NK-92 treated with Interleukin-12 subunit alpha and Interleukin-12 subunit beta, amount 100 ng/mL, for 24 hours (cell line): ENCODE results near the gene RPUSD1.
"Not testable (repeated sequence)": the region's sequence is repeated elsewhere in the genome, so short reads cannot be mapped to it uniquely, and the experiment has no call there.

Experiments
- DNase-seq: peaks from one replicate; lab custom pipeline; 2025; lab: John Stamatoyannopoulos, UW

Gene RPUSD1

DNA sequence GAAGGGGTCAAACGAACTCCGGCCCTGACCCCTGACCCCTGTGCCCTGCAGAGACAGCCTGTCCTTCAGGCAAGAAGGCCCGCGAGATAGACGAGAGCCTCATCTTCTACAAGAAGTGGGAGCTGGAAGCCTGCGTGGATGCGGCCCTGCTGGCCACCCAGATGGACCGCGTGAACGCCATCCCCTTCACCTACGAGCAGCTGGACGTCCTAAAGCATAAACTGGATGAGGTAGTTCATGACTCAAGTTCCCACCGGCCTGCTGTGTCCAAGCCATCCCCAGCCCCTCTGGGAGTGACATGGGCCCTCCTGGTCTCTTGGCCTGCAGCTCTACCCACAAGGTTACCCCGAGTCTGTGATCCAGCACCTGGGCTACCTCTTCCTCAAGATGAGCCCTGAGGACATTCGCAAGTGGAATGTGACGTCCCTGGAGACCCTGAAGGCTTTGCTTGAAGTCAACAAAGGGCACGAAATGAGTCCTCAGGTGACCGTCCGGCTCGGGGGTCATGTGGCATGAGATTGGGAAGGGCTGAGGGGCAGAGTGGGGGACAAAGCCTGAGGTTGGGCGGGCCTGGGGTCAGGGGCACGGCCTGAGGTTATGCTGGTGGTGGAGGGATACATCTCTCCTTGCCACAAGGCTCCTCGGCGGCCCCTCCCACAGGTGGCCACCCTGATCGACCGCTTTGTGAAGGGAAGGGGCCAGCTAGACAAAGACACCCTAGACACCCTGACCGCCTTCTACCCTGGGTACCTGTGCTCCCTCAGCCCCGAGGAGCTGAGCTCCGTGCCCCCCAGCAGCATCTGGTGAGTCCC, 22.0 kb downstream of the RPUSD1 start:
- no peak for DNase-seq

DNA sequence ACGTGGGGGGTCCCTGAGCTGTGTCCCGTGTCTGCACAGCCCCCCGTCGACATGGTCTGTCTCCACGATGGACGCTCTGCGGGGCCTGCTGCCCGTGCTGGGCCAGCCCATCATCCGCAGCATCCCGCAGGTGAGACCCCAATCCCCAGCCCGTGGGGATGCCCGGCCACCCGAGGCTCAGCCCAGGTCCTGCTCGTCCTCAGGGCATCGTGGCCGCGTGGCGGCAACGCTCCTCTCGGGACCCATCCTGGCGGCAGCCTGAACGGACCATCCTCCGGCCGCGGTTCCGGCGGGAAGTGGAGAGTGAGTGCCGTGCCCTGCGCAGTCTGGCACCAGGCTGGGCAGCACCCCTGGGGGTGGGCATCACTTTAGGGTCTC, 22.7 kb downstream of the RPUSD1 start:
- DNase-seq: no peak

DNA sequence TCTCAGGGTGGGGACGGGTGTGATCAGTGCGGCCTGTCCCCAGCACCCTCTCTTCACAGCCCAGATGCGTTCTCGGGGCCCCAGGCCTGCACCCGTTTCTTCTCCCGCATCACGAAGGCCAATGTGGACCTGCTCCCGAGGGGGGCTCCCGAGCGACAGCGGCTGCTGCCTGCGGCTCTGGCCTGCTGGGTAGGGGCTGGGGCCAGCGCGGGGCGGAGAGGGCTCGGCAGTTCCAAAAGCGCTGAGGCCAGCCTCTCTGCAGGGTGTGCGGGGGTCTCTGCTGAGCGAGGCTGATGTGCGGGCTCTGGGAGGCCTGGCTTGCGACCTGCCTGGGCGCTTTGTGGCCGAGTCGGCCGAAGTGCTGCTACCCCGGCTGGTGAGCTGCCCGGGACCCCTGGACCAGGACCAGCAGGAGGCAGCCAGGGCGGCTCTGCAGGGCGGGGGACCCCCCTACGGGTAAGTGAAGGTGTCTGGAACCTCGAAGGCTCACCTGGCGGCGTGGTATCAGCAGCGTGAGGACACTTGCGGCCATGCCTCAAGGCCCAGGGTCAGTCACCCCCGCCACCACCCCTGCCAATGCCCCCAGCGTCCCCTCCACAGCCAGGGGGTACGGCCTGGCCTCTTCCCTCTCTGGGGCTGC, 23.2 kb downstream of the RPUSD1 start:
- no peak for DNase-seq

DNA sequence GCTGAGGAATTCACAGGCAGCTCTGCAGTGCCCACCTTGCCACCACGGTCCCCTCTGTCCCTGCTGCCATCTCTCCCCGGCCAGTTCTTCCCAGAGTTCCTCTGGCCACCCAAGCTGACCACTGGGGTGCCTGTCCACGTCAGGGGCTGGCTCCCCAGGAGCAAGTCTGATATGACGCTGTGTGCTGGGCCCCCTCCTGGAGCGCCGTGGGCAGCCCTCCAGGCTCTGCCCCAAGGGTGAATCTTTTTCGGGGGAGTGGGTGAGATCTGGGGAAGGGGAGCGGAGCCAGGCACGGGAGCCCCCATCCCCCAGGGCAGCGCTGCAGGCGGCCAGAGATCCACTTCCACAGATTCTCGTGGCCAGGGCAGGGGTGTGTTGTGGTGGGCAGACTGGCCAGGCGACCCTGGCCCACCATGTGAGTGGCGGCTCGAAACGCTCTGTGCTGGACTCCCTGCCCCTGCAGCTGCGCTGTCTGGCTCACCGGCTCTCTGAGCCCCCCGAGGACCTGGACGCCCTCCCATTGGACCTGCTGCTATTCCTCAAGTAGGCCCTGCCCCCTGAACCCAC, 23.9 kb downstream of the RPUSD1 start:
- DNase-seq: no peak

DNA sequence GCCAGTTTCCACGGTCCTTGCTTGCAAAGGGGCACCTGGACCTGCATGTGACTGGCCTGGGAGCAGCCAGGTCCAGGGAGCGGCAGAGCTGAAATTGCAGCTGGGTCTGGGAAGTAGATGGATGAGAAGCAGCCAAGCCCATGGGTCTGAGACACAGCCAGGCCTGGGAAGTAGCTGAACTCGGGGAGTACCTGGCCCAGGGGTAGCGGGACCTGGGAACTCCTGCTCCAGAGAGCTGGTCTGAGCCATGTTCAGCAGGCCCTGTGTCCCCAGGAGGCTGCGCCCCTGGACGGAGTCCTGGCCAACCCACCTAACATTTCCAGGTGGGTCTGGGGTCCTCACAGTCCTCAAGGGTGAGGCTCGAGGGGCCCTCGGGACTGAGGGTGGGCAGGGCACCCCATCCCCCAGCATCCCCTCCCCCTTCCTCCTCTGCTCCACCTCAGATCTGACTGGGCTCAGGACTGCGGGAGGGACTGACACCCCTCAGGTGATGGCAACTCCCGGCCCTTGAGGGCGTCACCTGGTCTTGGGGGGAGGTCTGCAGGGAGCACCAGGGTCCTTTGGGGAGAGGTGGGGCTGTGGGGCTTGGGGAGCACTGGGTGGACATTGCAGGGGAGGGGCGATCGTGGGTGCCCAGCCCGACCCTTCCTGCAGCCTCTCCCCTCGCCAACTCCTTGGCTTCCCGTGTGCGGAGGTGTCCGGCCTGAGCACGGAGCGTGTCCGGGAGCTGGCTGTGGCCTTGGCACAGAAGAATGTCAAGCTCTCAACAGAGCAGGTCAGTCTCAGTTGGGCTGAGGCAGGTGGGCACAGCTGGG, 24.6 kb downstream of the RPUSD1 start:
- DNase-seq: no peak

DNA sequence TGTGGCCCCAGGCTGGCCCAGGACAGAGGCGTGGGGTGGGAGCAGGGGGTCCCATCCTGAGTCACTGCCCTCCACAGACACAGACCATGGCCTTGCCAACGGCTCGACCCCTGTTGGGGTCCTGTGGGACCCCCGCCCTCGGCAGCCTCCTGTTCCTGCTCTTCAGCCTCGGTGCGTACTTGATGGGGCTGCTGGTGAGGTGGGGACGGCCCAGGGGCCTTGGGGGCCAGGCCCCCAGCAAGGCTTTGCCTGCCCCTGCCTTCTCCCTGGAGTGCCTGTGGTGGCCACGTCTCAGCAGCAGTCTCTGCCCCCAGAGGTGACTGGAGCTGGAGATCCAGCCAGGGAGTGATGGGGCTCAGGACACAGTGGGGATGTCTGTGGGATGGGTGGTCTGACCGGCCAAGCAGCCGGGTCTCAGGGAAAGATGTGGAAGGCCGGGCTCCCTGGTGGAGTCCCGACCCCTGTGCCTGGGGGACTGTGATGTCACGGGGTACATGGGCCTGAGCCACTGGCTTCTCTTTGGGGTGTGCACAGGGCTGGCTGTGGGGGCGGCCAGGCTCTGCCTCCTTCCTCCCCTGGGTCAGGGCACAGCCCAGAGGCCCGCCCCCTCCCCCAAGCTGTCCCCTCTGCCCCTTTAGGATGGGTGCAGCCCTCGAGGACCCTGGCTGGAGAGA, 25.4 kb downstream of the RPUSD1 start:
- DNase-seq: no peak

DNA sequence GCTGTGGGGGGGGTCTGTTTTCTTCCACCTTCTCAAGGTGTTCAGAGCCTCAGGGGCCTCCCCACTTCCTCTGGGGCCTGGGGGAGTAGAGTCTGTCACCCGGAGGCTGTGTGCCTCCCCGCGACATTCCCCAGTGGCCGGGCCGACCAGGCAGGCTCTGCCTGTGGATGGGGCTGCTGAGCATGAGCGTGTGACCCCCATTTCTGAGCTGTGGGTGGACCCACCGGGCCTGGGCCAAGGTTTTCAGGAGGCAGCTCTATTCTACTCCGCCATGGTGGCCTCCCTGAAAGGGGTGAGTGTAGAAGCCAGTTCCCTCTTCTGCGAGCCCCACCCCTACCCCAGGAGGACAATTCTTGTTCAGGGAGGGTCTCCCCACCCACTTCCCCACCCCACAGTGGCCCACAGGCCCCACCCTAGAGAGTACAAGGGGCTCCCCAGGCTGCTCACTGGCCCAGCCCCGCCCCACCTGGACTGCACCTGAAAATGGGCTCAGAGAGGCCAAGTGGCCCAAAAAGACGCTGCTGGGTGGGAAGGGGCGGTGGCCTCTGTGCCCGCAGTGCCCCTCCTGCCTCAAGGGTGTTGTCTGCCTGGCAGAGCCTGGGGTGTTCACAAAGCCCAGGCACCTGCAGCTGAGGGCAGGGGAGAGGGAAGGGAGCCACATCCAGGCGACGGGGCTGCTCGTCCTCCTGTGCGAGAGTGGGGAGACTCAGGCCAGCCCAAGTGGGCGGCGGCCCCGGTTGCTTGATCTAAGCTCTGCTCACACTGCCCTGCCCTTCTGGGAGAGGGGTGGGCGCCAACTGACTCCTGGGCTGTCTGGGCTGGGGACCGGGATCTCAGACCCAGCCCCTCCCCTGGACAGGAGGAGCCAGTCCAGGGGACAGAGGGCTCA, 26.3 kb downstream of the RPUSD1 start:
- no peak for DNase-seq

DNA sequence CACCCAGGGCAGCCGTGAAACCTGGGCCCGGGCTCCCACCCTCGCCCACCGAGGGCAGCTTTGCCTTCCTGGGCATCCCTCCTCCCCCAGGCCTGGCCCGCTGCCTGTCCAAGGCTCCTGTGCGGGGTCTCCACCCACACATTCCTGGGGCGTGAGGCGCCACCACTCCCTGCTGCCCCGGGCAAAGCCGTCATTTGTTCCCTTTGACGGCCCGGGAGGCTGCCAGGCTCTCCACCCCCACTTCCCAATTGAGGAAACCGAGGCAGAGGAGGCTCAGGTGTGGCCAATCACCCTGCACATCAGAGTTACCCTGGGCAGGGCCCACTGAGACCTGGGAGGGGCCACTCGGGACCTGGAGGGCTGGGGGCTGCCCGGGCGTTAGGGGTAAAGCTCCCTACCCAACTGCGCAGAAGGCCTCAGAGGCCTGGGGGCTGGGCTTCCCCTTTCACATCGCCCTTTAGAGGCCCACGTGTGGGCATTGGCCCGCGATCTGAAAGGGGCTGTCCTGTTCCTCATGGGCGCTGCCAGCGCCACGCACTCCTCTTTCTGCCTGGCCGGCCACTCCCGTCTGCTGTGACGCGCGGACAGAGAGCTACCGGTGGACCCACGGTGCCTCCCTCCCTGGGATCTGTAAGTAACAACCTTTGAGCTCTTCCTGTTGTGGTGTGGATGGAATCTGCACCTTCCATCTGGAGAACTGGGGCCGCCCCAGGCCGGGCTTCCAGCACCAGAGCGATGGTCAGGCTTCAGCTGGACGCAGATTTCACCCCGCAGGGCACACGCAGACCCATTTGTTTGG, 27.4 kb downstream of the RPUSD1 start, which contains the start of gene MSLN:
TSS of gene MSLN (plus strand) at position 190 of the 799 bp plus-strand sequence. CDS start 1,947 bp downstream, outside the sequence.
- DNase-seq: no peak

DNA sequence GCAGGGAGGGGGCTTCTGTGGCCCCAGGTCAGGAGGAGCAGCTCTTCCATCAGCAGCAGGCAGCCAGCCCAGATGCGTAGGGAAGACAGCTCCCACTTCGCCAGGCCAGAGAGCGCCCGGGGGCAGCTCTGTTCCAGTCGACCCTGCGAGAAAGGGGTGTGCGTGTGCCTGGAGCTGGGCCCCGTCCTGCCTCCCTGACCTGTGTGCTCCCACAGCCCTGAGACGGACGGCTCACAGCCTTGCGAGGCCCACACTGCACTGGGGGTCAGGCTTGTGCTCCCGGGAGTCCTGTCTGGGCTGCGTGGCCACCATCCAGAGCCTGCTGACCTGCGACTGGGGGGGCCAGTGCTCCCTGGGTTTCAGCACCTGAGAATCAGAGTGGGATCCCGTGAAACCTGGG, 28.1 kb downstream of the RPUSD1 start:
- DNase-seq: no peak

DNA sequence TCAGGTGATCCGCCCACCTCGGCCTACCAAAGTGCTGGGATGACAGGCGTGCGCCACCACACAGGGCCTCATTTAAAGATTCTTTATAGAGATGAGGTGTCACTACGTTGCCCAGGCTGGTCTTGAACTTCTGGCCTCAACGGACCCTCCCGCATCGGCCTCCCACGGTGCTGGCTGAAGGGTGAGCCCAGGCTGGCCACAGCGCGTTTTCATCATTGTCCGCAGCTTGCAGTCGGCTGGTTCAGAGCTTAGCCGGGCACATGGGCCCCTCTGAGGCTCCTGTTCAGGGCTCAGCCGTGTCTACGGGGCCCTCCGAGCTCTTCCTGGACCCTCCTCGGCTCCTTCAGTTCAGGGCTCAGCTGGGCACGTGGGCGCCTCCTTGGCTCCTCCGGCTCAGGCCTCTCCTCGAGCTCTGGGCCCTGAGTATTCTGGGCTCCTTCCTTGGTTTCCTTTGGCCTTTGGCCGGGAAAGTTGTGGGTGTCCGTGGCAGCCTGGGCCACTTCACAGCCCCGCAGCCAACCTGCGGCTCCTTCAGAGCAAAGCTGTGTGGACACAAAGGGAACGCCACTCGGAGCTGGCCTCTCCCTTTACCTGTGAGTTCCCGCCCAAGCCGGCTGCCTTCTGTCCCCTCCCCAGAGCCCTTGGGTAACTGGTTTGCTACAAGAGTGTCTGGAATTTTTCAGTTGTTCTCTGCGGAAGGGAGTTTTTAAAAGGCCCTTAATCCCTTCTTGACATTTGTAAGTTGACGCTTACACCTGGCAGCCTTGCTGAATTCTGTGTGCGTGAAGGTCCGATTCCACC, 28.9 kb downstream of the RPUSD1 start:
- DNase-seq: no peak

DNA sequence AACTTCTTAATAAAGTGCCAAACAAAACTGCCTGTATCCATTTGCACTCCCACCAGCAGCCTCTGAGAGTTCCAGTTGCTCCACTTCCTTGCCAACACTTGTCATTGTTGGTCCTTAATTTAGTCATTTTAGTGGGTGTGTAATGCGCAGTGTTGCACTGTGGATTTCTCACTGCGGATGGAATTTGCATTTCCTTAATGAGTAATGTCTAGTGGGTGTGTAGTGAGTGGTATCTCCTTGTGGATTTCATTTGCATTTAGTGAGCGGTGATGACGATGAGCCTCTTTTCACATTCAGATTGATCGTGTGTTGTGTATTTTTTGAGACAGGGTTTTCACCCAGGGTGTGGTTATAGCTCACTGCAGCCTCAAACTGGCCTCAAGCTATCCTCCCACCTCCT, 31.8 kb downstream of the RPUSD1 start:
- no peak for DNase-seq

DNA sequence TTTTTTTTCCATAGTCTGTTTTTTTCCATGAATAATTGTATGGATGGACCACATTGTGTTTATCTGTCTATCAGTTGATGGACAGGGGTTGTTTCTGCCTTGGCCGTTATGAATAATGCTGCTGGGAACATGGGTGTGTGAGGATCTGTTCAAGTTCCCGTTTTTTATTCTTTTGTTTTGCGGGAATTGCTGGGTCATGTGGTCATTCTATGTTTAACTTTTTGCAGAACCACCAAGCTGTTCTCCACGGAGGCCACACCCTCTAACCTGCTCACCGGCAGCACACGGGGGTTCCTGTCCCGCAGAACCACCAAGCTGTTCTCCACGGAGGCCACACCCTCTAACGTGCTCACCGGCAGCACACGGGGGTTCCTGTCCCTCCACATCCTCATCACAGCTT, 33.5 kb downstream of the RPUSD1 start:
- DNase-seq: no peak

DNA sequence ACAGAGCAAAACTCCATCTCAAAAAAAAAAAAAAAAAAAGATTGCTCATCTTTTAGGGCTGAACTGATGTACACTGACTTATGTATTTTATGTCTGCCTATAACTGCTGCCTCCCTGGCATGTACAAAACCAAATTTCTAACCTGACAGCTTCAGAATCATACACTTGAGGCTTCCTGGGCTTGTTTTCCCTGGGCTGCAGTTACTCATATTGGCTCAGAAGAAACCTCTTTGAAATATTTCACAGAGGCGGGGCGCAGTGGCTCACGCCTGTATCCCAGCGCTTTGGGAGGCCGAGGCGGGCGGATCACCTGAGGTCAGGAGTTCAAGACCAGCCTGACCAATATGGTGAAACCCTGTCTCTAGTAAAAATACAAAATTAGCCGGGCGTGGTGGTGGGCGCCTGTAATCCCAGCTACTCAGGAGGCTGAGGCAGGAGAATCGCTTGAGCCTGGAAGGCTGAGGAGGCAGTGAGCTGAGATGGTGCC, 34.0 kb downstream of the RPUSD1 start:
- DNase-seq: not testable (repeated sequence)

DNA sequence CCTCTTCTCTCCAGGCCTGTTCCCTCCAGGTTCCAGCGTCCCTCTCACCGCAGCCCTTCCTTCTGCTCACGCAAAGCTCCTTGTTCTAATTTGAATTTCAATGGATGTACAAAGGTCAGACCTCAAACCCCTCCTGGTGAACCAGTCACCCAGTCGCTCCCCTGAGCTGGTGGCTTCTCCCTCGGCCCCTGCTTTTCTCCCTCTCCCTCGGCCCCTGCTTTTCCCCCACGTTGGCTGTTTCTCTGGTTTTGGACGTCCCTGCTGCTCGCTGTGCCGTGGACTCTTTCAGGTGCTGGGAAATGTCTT, 36.2 kb downstream of the RPUSD1 start:
- no peak for DNase-seq

DNA sequence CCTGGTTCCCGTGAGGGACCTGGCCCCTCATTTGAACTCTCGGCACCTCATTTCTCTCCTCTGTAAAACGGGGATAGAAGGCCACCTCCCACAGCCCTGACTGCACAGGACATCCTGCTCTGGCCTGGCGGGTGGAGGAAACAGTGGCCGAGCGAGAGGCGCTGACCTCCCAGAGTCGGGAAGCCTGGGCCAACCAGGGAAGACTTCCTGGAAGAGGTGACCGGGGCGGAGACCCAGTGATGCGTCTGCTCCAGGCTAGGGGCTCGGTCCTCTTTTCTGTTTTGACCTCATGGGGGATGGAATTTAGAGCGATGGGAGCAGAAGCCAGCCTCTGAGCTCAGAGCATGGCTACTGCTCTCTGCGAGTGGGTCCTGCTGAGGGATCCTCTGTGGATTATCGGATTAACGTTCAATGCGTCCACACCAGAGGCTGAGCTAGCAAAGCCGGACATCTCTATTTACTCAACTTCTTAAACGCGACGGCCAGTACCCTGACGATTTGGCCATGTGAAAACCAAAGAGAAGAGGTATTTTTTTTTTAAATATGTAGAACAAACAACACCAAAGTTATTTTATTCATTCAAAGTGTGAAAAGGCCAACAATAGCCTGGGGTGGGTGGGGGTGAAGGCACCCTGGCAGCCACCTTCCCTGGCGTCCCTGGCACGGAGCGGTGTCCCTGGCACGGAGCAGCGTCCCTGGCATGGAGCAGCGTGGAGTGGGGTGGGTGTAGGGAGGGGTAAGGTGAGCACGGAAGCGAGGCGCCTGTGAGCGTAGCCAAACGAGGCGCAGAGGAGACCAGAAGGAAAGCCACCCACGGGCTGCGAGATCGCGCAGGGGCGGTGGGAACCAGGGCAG, 36.8 kb downstream of the RPUSD1 start:
- no peak for DNase-seq

DNA sequence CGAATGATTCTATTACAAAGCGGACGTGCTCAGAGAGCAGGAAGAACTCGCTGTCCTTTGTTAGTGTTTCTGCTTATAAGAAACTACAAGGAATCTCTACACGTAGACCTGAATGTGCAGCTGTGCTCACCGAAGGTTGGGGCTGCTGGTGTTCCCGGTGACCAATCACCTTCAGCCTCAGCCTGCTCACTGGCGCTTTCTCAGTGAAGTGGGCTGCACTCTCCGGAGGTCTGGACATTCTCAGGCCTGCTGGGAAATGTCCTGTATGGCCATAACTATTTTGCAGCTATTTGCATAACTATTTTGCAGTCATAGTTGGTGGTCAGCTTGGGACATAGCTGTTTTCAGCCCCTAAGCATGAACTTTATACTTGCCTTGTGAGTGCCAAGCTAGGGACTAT, 37.7 kb downstream of the RPUSD1 start:
- no peak for DNase-seq

DNA sequence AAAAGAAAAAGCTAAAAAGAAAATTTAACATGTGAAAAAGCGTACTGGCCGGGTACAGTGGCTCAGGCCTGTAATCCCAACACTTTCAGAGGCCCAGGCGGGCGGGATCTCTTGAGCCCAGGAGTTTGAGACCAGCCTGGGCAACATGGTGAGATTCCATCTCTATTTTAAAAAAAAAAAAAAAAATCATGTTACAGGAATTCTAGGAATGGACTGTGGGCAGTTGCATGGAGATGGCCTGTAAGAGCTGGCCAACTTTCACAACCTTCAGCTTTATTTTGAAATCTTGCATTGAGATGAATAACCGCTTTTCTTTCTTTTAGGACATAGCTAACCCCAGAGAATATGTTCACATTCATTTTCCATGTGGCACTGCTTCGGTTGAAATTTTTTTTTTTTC, 39.2 kb downstream of the RPUSD1 start:
- DNase-seq: no peak
